HG03039 (cell line): Measurements from ENCODE around the gene RNASEH1.

Experiments used
- ATAC-seq: cut with Tn5 transposase; IDR thresholded peaks from one replicate; pipeline ENCODE4 v1.9.1; 2021; ENCODE audit warnings: mild to moderate bottlenecking, moderate library complexity; ENCODE audit not compliant: unreplicated experiment

RNASEH1 gene

GRCh38 chr2:3558205-3559014 is at the start of gene RNASEH1:
Gene RNASEH1 (minus strand): TSS chr2:3558333. CDS start chr2:3558260, 73 bp downstream.
- peak; percentile 94 for ATAC-seq

DNA sequence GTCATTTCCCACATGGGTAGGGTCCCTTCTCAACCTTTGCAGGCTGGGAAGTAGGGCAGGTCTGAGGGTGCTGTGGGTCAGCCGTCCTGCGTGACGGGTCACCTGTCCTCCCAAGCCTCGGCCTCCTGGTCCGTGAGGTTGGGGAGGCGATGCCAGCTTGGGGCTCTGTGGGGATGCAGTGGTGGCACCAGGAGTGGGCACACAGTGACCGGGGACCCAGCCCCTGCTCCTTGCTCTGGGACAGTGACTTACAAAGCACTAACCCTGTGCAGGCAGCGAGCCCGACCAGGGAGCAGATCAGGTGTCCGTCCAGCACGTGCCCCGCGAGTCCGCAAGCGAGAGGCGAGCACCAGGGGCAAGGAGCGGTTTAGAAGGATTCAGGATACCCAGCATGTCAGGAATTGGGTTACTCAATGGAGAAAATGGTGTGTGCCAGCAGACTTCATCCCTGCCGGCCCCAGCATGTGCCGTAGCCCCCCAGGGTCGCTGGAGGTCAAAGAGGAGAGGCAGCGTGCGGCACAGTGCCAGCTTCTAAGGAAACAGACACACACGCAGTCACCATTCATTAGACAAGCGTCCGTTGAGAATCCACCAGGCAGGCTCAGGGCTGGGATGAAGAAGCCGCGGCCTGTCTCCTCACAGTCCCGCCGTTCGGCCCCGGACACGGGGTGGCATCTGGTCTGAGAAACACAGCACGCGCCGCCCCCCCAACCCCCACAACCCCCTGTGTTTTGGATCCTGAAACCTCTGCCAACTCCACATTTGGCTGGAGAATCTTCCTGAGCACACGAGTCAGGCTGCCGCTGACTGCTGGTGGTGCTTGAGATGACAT is 48.5 kb upstream of the RNASEH1 start:
- ATAC-seq: no peak

DNA sequence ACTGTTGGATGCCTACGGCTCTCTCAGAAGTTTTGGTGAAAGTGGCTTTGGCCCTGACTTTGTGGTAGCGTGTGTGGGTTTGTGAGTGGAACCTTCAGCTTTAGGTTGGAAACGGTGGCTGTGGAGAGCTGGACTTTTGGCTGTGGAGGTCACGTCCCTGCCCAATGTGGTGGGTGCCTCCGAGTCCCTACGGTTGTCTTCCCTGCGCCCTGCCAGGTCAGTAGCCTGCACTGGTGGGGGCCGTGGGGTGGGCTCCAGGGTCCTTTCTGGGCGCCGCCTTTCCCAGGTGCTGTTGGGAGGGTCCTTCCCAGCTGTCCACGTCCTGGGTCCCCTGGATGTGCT is 47.9 kb upstream of the RNASEH1 start:
- no peak for ATAC-seq

GRCh38 chr2:3604991-3605961 is 47.1 kb upstream of the RNASEH1 start:
- no peak for ATAC-seq

DNA sequence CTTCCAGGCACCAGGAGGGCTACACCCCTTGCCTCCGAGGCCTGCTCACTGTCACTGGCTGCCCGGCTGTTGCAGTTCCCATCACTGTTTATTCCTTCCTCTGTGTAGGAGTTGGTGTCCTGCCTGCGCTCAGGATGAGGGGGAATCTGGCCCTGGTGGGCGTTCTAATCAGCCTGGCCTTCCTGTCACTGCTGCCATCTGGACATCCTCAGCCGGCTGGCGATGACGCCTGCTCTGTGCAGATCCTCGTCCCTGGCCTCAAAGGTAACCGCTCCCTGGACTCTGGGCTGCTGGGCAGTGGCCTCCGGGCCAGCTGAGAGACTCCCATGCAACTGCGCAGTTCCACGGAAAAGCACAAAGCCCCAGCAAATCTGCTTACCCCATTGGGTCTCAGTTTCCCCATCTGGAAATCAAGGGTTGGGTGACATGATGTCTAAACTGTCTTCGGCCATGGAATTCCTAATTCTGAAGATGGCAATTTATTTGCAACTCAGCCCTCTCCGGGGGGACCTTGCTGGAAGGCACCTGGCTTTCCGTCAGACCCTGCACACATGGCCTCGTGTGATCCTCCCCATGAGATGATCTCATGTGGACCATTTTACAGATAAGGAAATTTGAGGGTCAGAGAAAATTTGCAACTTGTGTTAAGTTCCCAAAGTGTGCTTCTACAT is 46.2 kb upstream of the RNASEH1 start:
- ATAC-seq: no peak

- ATAC-seq: no peak
Measured at GRCh38 chr2:3603536-3604206, 45.5 kb upstream of the RNASEH1 start.

GRCh38 chr2:3602553-3603339 is 44.6 kb upstream of the RNASEH1 start:
- ATAC-seq: no peak

GRCh38 chr2:3601561-3602271 is 43.6 kb upstream of the RNASEH1 start:
- no peak for ATAC-seq

- ATAC-seq: no peak
Measured at GRCh38 chr2:3600256-3600855, 42.2 kb upstream of the RNASEH1 start.

DNA sequence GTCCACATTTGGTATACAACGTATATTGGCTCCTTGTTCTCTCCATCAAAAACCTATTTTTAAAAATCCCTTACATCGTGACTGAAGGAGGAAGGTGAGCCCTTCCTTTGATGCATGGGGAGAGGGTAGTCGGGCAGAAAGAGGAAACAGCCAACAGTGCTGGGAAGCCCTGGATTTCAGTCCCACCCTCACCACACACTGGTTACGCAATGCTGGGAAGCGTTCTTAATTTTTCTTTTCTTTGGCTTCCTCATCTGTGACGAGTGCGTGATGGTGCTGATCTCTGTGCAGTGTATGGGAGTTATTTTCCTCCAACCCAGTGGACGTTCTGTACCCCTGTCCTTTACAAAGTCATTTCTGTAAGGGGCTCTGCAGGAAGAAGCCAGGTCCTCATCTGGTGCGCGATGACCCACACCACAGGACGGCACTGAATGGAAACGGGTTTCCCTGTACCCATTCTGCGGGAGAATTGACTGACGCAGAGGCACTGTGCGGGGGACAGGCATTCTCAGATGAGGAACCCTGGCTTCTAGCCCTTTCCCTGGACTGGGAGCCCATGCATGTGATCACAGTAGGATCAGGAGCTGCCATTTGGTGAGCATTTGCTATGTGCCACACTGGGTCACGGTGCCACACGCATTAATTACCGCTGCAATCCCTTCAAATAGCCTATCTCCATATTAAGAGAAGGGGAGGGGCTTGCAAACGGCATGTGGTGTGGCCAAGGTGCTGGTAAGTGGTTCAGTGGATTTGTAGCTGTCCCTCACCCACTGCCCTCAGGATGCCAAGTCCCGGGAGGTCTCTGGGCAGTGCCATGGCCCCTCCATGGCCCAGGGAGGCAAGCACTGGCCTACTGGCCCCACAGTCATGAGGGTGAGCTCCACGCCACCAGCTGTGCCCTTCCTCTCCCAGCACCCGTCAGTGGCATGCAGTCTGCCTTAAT is 41.0 kb upstream of the RNASEH1 start:
- ATAC-seq: no peak

DNA sequence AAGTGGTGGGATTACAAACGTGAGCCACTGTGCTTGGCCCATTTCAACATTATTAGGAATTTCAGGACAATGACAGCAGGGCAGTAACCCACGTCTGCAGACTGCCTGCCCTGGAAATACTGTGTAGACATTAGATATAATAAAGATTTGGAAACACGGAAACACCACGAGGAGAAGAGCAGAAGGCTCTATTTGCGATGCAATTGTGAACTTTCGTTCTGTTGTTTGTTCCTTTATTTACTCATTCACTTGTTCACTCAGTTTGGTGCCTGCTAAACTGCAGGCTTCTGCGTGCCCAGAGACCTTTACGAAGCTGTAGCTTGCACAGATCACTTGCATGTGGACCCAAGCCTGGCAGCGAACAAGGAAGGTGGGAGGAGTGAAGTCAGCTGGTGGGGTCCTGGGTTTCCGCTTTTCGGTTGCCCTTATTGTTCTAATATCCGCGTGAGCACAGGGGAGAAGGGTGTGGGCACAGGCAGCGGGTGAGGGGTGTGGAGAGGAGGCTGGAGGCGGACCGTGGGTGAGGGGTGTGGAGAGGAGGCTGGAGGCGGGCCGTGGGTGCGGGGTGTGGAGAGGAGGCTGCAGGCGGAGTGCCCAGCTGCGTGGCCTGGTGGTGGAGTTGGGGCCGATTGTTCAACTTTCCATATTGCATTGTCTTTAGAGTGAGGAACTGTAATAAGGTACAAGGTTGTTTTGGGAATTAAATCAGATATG is 40.2 kb upstream of the RNASEH1 start:
- no peak for ATAC-seq

- peak; percentile 40 for ATAC-seq
Measured at GRCh38 chr2:3597567-3597966, 39.4 kb upstream of the RNASEH1 start.

DNA sequence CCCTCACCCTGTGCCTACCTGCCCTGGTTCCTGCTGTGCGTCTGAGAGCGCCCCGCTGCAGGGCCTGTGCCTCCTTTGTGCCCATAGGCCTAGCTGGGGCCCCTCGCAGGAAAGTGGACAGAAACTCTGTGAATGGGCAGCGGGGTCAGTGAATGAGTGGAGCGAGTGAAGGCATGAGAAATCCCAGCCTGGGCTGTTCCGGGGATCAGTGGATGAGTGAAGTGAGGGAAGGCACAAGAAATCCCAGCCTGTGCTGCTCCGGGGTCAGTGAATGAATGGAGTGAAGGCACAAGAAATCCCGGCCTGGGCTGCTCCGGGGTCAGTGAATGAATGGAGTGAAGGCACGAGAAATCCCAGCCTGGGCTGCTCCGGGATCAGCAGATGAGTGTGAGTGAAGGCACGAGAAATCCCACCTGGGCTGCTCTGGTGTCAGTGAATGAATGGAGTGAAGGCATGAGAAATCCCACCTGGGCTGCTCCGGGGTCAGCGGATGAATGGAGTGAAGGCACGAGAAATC is 38.8 kb upstream of the RNASEH1 start:
- ATAC-seq: no peak

- peak; percentile 94 for ATAC-seq
Measured at GRCh38 chr2:3595985-3596384, 37.9 kb upstream of the RNASEH1 start.

- ATAC-seq: no peak
Measured at GRCh38 chr2:3595404-3595803, 37.3 kb upstream of the RNASEH1 start.
